ENCODE measurements around the gene PRCP. TPM values are rescaled to one million over a fixed set of nuclear protein-coding genes. Genes with fewer than 3 reads are reported as not detected.

PRCP gene
- total RNA-seq, 1 donor from 2014 or later = 88.7 TPM

DNA sequence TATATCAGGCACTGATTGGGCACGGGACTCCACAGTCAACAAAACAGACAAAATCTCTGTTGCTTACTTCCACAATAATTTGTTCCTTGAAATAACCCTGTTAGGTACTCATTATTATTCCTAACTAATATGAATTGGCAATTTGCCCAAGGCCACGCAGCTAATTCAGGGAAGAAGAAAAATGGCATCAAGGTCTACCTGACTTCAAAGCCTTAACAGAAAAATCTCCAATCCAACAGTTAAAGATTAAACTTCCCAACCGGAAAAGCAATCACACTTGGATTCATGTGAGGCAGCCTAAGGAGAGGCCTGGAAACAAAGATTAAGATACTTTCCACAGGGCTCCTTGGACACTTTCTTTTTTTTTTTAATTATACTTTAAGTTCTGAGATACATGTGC, 68.9 kb downstream of the PRCP start:
- no peak for DNase-seq (ENCODE audit: low read depth in 2 of 2)

DNA sequence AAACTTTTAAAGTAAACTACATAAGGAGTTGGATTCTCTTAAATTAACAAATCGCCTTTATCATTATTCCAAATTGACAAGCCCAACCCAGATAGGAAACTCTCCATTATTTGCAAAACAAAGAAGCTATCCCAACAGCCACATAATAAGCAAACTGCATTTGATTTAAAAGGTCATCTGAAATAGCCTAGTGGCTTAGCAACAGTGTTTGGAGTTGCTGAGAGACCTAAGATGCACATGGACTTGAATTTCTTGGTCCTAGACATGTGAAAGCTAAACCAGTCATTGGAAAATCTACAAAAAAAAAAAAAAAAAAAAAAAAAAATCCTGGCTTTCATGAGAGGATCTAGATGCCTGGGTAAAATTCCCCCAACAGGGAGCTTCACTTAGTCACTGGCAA, 69.5 kb downstream of the PRCP start:
- no peak for DNase-seq (ENCODE audit: low read depth in 2 of 2)

DNA sequence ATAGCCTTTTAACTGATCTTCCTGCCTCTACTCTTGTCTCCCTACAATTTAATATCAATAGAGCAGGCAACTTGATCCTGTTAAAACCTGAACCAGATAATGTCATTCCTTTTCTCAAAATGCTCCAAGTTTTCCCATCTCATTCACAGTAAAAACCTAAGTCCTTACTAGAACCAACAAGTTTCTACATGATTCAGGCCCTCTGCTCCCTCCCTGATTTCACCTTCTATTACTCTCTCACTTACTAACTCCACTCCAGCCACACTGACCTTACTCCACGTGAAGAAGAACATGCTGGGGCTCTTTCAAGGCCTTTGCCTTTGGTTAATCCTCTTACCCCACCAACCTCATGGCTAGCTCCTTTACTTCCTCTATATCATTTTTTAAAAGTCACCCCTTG, 71.1 kb downstream of the PRCP start:
- DNase-seq (ENCODE audit: low read depth in 2 of 2) = no peak

DNA sequence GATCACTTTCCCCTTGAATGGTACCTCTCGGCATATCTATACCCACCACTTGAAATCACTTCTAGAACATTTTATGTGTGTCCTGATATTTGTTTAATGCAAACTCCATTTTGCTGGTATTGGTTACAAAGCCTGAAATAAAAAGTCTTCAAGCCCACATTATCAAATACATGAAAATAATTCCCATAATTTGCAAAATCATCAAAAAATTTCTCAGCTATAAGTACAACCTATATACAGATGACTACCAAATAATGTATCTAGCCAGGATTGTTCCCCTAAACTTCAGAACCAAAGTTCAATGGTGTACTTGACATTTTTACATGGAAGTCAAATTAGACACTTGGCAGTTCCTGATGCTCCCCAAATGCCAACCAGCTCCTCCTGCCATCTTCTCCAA, 71.8 kb downstream of the PRCP start:
- DNase-seq (ENCODE audit: low read depth in 2 of 2) = no peak

DNA sequence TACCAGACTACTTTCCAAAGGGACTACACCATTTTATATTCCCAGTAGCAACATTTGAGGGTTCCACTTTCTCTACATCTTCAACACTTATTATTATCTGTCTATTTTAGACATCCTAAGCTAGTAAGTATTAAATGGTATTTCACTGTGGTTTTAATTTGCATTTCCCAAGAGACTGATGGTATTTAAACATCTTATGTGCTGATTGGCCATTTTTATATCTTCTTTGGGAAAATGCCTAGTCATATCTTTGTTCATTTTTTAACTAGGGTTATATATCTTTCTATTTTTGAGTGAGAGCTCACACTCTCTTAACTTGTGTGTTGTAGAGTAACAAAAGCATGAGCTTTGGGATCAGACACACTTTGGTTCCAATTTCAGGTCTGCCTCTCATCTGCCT, 73.7 kb downstream of the PRCP start:
- DNase-seq (ENCODE audit: low read depth in 2 of 2) = no peak

DNA sequence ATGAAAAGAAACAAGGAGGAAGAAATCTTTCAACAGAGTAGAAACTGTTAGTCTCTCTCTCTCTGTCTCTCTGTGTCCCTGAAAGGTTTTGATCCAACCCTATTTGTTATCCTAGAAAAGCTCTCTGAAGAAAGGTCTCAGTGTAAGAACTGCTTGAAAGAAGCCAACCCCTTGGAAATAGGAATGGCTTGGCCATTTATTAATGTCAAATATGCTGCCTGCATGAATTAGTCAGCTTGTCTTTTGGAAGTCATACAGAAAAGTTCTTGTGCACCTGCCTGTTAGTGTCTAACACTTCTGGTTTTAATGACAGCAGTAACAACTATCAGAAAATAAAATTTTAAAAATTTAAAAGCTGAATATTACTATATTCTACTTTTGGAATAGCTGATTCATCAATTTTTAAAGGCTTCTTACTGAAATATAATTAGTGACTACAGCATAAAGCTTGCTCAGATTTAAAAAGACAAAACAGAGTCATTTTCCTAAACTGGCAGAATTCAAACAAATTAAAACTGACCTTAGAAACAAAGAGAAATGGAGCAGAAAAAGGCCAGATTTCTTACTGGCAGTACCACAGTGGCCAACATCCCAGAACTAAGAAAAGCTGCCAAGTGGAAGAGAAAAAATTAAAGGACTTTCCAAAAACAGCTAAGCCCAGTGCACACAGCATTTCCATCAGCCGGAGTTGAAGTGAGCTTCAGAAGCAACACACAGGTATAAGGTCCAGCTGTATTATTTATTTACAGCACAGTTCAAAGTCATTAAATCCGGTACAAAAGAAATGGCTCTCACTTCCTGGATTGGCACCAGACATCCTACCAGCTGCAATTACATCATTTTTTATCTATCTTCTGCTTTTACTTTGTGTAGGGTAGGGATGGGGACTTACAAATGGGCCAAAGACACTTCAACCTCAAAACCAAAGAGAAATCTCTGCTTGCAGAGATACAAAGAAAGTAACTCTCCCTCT, 76.3 kb downstream of the PRCP start:
- DNase-seq (ENCODE audit: low read depth in 2 of 2) = peak in 1 of 2 donors; percentile 26

DNA sequence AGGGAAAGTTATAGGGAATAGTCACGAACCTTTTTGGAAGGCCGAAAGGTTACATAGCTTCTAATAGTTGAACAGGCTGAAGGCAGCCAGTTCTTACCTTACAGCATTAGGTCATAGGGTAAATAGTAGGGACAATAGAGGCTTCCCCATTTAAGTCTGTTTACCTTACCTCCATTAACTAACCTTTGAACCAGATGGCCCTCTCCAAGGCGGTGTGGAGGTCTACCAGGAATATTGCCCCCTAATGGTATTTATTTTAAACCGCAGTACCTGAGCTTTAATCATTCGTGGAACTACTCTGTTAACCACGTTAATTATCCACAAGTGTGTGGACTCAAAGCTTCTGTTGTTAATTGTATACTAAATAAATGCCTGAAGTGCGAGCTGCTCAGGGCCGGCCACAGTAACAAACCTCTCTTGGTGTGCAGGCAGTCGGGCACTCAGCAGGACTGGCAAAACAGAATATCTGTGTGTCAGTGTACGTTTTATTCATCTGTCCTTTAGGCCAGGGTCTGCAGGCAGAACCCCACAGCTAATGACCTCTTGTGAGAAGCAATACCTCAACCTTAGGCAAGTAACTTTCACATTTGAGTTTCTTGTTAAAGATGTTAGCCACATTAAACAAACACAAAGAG, 81.7 kb downstream of the PRCP start:
- no peak for DNase-seq (ENCODE audit: low read depth in 2 of 2)

DNA sequence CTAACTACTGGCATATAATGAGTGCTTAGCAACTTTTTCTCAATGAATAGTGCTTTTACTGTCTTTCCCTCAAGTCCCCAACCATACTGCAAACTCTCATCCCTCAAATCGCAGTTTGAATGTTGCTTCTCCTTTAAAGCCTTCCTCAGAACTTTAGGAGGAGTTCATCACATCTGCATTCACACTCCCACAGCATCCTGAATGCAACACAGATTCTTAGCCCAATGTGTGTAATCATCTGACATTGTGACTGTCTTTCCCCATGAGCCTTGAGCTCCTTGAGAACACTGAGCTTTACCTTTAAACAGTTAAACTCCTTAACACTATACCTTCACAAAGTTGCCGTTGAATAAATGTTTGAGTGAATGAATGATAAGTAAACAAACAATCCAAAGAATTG, 84.8 kb downstream of the PRCP start:
- no peak for DNase-seq (ENCODE audit: low read depth in 2 of 2)

DNA sequence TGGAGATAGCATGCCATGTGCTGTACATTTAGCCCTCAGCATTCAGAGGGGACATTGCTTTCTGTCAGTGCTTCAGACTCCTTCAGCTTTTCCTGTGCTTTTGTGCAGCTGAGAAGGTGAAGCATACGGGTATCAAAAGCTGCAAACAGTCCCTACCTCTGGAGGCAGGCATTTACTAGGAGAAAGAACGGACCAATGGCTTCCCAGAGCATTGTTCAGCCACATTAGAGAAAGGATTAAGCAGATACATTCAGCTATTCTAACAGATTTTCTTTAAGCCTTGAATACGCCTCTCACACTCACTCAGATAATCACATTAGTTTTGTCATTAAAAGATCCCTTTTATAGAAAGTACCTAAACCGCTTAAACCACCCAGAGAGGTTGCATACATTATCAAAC, 85.9 kb downstream of the PRCP start:
- DNase-seq (ENCODE audit: low read depth in 2 of 2) = no peak

DNA sequence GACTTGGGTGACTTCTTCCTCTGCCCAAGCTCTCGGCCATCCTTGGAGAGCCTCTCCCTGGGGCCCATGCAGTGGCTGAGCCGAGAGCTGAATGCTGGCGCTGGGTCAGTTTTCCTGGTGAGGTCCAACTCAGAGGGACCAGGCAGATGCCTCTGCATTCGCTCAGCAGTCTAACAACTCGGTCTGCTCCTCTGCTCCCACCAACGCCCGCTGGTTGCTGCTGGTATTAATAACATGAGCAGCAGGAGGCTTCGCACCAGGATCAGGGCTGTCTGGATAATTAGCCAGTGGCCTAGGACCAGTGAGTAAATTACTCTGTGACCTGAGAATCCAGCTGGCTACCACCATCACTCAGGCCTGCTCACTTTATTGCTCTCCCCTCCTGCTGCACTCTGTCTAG, 88.9 kb downstream of the PRCP start:
- DNase-seq (ENCODE audit: low read depth in 2 of 2) = no peak

DNA sequence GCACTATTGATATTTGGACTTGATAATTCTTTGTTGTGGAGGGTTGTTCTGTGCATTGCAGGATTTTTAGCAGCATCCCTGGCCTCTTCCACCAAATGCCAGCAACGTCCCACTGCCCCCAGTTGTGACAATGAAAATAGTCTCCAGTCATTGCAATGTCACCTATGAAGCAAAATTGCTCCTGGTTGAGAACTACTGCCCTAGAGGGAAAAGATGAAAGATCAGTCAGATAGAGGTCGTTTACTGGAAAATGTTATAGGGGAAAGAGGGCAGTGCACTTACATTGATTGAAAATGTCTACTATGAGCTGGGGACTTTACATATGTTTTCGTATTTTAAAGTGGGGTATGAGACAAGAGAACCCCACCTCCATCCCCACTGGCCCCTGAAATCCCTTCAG, 89.5 kb downstream of the PRCP start:
- no peak for DNase-seq (ENCODE audit: low read depth in 2 of 2)

DNA sequence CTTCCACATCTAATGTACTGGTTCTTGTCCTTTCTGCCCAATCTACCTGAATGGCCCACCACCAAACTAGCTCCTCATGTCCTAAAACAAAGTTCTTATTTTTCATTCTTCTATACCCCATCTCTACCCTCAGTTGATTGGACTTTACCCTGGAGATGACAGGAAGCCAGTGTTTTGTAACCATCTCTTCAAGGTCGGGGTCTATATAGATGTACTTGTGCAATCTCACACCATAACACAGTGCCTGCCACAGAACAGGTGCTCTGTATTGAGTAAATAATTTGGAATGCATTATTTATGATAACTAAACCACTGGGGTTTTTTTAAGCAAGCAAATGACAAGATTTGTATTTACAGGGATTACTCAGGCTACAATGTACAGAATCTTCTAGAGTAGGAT, 89.9 kb downstream of the PRCP start:
- no peak for DNase-seq (ENCODE audit: low read depth in 2 of 2)

DNA sequence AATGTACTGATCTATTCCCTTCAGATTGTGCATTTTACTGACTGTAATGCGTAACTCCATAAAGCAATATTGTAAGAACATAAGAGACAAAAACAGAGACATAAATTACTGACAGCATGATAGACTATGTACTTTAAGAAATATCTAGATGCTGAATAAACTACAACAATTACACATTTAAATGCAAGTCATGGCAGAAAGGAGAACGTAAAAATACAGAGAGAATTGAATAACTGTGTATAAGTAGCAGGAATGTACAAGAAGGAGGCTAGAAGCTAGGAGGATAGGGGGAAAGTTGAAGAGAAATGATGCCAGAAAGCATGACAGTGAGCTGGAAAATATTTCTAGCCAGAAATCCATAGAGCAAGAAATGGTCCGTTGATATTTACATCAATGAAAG, 92.6 kb downstream of the PRCP start:
- no peak for DNase-seq (ENCODE audit: low read depth in 2 of 2)

DNA sequence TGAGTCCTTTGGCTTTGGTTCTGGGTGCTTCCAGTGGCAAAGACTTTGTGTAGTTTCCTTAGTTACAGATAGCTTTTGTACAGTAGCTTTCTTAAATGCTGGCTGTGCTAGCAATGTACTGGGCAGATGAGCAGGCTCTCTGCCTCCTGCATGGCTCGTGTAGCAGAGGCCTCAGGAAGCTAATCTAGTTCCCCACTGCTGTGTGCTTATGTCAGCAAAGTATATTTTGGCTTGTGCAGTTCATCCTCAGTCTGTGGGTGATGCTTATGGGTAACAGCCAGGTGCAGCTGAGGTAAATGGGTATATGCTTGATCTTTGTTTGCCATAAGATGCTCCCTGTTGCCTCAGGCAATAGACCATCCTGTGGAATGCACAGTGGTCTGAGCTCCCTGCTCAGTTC, 97.5 kb downstream of the PRCP start:
- no peak for DNase-seq (ENCODE audit: low read depth in 2 of 2)

DNA sequence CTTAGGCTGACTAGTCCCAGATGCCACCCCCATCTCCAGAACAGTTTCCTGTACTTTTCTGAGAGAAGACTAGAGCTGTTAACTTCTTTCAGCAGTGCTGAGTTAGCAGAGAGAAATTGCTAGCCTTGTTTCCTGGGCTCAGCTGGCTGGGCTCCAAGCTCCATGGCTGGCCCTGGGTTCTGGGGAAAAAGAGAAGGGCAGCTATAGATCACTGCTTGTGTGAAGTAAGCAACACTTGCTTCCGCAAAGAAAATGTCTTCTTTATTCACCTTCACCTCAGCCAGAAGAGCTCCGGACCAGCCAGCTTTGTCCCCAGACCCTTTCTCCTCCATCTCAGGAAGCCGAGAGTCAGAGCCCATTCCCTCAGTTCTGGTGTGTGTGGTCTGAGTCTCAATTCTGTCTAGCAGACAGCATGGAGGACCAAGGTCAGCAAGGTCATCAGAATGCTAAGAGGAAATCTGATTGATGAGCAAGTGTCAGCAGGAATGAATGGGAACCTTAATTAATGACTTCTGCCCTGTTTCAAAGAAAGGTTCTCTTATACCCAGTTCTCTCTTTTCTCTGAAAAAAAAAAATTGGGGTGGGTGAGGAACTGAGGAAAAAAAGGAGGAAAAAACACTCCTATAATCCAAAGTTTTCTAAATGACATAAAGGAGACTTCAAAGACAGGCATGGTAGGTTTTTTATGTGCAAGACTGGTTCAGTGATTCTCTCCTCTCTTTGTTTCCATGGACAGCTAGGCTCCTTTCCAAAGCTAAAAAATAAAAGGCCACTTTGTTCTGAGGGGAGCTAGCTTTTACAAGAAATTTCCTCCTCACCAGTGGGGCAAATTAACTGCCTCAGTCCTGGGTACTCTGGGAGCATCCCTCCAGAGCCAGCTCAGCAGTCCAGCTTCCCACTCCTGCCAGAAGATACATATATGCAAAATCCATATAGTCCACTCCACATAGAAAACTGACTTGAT, 103.0 kb downstream of the PRCP start:
- no peak for DNase-seq (ENCODE audit: low read depth in 2 of 2)

DNA sequence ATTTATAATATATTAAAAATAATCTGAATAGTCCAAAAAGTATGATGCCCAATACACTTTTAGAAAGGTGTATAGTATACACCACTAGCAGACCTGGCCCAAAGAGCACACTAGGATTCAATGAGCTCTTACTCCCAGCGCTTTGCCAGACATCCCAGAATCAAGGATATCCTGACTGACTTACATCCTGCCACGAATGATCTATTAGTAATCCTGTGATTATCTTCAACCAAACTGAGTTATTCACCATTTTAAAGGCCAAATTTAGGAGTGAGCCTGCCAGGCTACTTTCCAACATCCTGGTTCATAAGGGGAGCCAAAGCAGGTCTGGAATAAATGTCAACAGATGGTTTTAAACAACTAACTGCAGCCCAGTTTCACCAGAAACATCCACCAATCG, 105.7 kb downstream of the PRCP start:
- DNase-seq (ENCODE audit: low read depth in 2 of 2) = peak; percentile 34 to 84

DNA sequence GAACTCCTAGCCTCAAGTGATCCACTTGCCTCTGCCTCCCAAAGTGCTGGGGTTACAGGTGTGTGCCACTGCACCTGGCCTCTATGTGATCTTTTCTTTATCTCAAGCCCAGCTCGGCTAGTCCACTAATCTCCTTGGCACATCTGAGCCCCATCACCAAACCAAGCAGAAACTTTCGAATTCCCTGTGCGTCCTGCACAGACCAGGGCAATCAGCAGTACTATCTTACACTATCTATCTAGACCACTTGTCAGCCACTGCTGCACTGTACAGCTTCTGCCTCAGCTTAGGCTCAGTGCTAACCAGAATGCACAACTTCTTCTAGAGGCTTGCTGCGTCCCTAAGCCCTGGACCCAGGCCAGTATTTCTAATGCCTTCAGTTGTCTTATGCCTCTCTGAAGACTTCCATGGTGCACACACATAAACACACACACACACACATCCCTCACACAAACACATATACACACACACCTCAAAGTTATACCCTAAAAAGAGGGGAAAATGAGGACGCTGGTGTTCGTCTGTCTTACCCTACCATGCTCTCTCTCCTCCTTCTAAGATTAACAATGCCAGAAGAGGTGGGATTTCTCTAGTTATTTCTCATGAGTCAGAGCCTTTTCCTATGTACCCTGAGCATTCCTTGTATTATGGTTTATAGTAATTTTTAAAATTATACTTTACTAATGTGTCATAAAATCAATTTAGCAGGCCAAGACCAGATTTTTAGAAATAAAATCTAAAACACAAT, 107.2 kb downstream of the PRCP start:
- DNase-seq (ENCODE audit: low read depth in 2 of 2) = peak in 1 of 2 donors; percentile 55

DNA sequence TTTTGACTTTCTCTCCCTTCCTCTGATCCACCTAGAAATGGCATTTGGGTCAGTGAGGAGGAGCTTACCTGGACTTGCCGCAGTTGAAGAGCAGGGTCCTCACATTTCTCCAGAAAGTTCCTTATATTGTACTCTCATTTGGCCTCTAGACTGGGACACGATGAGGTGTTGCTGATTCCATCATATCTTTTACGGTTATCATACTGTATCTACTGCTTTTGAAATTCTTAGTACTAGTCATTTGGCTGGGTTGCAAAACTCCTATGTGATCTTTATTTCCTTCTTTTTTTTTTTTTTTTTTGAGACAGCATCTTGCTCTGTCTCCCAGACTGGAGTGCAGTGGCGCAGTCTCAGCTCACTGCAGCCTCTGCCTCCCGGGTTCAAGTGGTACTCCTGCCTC, 107.9 kb downstream of the PRCP start:
- DNase-seq (ENCODE audit: low read depth in 2 of 2) = no peak

DNA sequence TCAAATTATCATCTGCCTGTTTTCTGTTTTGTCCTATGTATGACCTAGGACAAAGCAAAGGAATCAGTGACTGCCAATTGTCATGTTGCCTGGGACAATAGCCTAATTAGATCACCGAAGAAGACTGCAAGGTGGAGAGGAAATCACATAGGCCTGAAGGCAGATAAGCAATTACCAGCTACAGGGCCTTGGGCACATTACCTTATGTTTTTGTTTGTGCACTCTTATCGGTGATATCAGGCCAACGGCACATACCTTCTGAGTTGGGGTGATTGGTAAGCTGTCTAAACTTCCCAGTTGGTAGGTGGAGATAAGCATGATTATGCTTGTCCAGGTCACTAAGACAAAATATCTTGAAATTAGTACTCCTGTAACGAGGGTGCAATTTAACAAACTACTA, 108.5 kb downstream of the PRCP start:
- DNase-seq (ENCODE audit: low read depth in 2 of 2) = no peak

DNA sequence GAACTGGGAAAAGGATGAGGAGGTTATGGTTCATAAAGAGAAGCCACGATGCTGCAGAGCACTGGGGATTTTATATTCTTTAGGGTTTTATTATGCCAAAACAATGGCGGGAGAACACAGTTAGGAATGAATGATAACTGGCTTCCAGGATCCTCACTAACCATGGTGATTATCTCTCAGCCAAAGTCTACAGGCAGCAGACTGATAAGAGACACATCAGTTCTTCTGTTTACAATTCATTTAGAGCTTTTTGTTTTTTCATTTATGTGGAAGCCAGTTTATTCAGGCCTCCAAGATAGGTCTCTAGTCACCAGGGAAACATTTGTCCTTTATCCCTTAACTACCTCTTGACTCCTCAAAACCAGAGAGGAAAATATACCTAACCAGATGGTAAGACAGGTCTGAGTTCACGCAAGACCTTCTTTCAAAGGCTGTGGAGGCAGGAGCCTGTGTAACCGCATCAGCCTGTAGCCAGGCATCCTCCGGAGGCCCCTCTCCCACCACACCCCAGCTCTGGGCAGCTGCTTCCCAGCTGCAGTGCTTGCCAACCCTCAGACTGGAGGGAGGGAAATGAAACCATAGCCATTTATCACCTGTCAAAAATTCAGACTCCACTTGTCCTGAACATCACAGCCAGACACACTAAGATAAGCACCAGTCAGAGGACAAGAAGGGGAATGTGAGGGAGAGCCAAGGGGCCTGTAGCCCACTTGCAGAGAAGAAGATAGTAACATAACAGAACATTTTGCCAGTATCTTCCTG, 109.3 kb downstream of the PRCP start:
- DNase-seq (ENCODE audit: low read depth in 2 of 2) = peak in 1 of 2 donors; percentile 75
